Right lung (tissue), 5 donors: ENCODE results near the gene SPCS2. TPM values are rescaled to one million over a fixed set of nuclear protein-coding genes. Genes with fewer than 3 reads are reported as not detected.
"Not testable (repeated sequence)": the region's sequence is repeated elsewhere in the genome, so short reads cannot be mapped to it uniquely, and the experiment has no call there.

Experiments
- DNase-seq, 2 donors: peaks; one replicate each; pipeline ENCODE4 v3.0.0-alpha.2; 2013
- polyA plus RNA-seq, 5 donors: library from polyadenylated mRNA; unstranded; fragments of 120-200 nt; gene quantifications; one replicate each; pipeline versions ENCODE4 v1.2.1 to v1.2.3, GENCODE V29; 2013; ENCODE audit warnings: inconsistent platforms in 1 of 5, low replicate concordance in 1 of 5; ENCODE audit not compliant: insufficient read length in 5 of 5, insufficient read depth in 1 of 5

The SPCS2 gene
- polyA plus RNA-seq, 5 donors: 163 to 210 (median 199) TPM

- DNase-seq: no peak
These were observed 41.9 kb downstream of the SPCS2 start for GRCh38 chr11:74990941-74991340.

- no peak for DNase-seq
These were observed 43.8 kb downstream of the SPCS2 start for GRCh38 chr11:74992852-74993251.

- no peak for DNase-seq
These were observed 51.9 kb downstream of the SPCS2 start for GRCh38 chr11:75000975-75001354.

- no peak for DNase-seq
These were observed 52.6 kb downstream of the SPCS2 start for GRCh38 chr11:75001686-75002085.

- DNase-seq: no peak
These were observed 53.5 kb downstream of the SPCS2 start for GRCh38 chr11:75002516-75002915.

- DNase-seq: no peak
These were observed 55.1 kb downstream of the SPCS2 start for GRCh38 chr11:75004215-75004614.

- no peak for DNase-seq
These were observed 62.3 kb downstream of the SPCS2 start for GRCh38 chr11:75011357-75011756.

- DNase-seq: no peak
These were observed 62.8 kb downstream of the SPCS2 start for GRCh38 chr11:75011872-75012271.

GRCh38 chr11:75013051-75013450 lies 64.0 kb downstream of the SPCS2 start:
- no peak for DNase-seq

GRCh38 chr11:75014129-75014528 lies 65.1 kb downstream of the SPCS2 start:
- no peak for DNase-seq

- not testable (repeated sequence) for DNase-seq
These were observed 70.1 kb downstream of the SPCS2 start for GRCh38 chr11:75019200-75019599.

GRCh38 chr11:75020328-75020727 lies 71.3 kb downstream of the SPCS2 start:
- DNase-seq: not testable (repeated sequence)

- DNase-seq: no peak
These were observed 73.2 kb downstream of the SPCS2 start for GRCh38 chr11:75022296-75022695.

GRCh38 chr11:75022759-75023396 lies 73.8 kb downstream of the SPCS2 start:
- peak; percentile 51 to 61 for DNase-seq

GRCh38 chr11:75023446-75024067 lies 74.5 kb downstream of the SPCS2 start:
- DNase-seq: no peak

GRCh38 chr11:75024068-75024449 lies 75.0 kb downstream of the SPCS2 start:
- DNase-seq: no peak

GRCh38 chr11:75024764-75025211 lies 75.7 kb downstream of the SPCS2 start:
- no peak for DNase-seq

- no peak for DNase-seq
These were observed 76.5 kb downstream of the SPCS2 start for GRCh38 chr11:75025561-75025960.

- no peak for DNase-seq
These were observed 79.3 kb downstream of the SPCS2 start for GRCh38 chr11:75028321-75028720.
